HG03175 (cell line): ENCODE results near the gene LYRM4.

Source experiments
- ATAC-seq: cut with Tn5 transposase; IDR thresholded peaks from one replicate; pipeline ENCODE4 v1.9.1; 2021; ENCODE audit warnings: mild to moderate bottlenecking, moderate library complexity; ENCODE audit not compliant: unreplicated experiment

LYRM4 gene

DNA sequence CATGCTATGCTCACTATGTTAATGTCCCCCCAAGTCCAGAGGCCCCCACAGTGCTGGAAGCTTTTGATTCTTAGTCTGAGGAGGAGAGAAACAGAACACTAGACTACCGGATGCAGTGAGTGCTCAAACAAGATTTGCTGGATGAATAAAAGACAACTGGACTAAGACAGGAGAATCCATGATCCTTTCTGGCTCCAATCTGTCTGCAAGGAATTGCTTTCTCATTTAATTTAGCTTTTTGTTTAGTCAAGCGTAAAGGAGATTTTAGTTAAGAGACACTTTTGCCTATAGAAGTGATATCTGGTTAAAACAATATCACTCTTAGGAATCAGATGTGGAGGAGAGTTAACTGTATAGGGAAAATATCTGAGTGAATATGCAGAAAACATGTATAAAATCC is 13.5 kb downstream of the LYRM4 start:
- no peak for ATAC-seq

DNA sequence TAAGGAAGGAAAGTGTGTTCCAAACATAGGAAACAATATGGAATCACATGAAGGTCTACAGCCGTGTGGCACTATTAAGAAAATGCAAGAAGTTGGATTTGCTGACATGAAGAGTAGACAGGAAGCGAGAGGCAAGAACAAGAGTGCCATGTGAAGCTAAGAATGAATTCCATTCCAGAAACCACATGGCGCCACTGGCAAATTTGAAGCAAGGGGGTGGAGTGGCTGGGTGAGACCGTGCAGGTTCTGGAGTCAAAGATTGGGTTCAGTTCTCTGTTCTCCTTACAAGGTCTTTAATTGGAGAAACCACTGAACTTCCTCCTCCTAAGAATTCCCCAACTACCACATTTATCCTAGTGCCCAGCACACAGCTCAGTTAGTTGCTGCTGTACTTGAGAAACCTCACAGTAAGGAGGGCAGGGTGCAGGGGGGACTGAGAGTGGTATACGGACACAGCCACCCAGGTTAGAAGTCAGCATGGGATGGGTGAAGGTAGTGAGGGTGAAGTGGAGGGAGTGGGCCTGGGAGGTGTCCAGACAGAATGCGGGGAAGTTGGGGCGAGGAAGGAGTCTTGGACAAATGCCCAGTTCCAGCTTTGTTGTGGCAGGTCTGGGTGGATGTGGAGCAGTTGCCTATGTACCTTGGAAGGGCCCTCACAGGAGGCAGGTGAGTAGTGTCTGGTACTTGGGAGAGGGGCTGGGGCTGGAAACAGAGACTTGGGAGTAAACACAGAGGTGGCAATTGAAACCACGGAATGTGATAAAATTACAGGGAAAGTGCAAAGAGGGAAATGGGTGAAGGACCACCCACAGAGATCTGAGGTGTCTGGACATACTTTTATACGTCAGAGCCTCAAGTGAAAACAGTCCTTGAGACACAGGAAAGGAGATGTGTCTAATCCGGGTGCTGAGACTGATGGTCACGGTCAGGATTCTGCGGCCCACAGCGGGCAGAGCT is 14.3 kb downstream of the LYRM4 start:
- ATAC-seq, result no peak

DNA sequence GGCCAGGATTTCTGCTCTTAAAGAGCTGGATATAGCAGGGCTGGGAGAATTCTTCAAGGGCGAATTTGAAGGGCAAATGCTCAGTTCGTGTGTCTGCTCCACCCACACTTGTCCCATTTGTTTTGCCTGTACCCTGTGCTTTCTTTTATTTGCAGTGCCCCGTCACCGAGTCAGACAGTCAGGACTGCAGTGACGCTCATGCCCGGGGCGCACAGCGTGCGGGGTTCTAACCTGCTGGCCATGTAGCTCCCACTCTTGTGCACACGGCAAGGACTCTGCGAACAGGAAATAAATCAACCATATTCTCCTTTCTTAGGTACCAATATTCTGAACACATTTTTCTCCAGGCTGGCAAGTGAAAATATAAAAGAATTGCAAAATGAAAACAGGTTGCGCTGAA is 17.7 kb downstream of the LYRM4 start:
- ATAC-seq, result no peak

DNA sequence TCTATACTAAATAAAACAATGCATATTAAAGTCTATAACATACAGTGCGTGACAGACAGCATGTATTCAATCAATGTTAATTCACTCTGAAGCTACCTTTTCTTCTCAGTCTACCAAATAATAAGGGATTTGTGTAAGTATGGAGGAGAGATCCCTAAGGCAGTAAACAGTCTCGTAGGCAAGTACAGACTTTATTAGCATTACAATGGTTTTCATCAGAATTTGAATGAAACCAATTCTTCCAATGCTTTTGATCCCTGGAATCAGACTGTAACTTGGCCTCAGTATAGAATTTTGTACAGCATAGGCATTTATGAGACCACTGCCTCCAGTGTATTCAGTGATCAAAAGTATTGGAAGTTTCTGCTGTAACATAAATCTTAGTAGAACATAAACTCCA is 19.5 kb downstream of the LYRM4 start:
- no peak for ATAC-seq

DNA sequence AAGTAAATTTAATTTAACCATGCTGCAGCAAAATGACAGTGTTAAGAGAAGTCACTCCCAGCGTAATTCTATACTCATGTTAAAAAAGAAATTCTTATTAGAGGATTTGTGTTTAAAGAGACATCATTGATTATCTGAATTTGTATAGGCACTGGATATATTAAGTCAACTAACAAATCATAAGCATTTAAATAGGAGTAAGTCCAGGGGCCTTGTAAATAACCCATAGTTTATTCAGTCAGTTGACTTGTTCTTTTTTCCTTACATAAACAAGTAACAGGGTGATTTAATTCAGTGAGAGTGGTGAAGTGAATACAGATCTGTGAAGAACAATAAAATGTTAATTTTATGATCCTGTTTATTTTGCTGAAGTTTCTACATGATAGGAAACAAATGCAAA is 22.4 kb downstream of the LYRM4 start:
- no peak for ATAC-seq

DNA sequence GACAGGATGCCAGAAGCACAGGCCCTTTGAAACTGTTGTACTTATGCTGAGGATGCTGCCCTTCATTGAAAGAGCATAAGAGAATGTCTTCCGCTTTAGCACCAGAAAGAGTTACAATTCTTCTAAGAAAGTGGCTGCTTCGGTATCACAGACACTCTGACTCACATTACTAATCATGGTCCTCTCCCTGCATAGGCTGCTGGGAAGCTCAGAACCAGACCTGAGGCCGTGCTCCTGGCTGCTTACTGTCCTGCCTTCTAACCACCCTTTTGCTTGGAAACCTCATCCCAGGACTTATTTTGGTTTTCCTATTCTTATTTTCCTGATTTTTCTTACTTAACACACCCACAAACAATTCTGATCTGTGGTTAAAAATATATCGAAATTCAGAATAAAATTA is 22.9 kb downstream of the LYRM4 start:
- no peak for ATAC-seq

DNA sequence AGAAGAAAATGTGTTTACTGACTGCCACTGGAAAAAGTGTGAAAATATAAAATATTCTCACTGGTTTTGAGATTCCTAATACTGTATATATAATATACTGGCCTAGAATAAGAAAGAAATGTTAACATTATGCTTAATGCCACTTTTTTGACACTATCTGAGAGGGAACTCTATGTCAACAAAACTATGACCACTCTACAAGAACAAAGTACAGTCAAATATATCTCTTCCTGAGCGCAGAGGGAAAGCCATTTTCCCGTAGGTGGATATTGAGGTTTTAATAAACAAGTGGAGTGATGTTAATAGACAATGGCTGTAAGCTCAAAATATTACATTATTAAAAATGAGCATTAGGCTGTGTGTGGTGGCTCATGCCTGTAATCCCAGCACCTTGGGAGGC is 24.9 kb downstream of the LYRM4 start:
- ATAC-seq, result no peak

DNA sequence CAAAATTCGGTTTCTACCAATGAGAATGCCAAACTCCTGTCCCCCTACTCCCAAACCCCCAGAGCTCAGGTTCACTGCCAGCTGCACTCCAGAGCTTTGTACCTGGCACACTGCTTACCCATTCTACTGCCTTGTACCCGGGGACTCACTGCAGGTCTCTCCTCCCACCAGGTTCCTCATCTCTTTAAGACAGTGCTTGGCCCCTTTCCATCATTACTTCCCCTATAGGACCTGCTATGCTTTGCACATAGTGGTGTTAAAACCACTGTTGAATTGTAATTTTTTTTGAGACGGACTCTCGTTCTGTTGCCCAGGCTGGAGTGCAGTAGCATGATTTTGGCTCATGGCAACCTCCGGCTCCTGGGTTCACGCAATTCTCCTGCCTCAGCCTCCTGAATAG is 25.9 kb downstream of the LYRM4 start:
- ATAC-seq, result no peak

DNA sequence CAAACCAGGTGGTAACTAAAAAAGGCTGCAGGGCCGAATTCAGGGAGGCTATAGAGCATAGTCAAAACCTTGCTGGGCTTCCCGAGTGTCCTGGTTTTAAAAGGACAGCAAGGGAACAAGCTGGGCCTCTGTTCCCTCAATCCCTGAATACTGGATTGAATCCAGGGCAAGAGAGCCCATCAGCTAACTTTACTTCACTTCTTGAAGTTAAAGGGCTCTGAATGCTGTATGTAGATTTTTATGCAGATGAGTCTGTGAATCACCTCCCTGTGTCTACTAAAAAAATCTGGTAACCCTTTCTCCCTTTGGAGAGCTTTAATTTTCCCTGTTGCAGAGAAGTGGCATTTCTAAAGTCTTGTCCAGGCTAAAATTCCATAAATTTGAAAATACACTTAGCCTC is 29.5 kb downstream of the LYRM4 start:
- no peak for ATAC-seq

DNA sequence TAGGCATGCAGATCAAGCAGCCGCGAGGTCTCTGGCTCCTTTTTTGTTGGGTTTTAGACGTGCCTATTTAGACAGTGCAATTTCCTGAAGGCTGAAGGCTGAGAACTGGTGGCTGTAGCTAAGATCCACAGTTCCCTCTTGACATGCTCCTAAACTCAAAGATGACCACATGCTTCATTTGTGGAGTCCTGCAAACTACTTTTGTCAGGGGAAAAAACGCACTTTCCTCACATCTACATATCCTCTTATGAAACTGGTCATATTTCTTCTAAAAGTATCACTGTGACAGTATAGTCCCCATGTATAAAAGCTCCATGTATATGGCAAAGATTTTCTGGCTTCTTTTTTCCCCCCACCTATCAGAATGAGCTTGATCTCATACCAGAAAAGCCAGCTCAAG is 30.7 kb downstream of the LYRM4 start:
- no peak for ATAC-seq

DNA sequence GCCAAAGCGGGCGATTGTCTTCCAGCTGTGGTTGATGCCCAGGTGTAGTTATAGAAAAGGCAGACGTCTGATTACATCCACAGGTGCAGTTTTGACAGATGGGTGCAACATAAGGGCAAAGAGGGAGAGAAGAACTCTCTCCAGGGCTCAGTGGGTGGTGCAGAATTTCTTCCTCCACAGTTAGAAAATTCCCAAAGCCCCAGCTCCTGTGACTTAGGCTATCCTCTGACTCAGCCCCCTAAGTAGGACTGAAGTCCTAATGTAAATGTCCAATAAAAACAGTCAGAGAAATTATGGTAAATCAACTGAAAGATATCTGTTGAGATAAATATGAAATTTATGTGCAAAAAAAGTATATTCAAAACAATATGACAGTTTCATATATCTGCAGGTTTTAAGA is 31.4 kb downstream of the LYRM4 start:
- ATAC-seq, result no peak

DNA sequence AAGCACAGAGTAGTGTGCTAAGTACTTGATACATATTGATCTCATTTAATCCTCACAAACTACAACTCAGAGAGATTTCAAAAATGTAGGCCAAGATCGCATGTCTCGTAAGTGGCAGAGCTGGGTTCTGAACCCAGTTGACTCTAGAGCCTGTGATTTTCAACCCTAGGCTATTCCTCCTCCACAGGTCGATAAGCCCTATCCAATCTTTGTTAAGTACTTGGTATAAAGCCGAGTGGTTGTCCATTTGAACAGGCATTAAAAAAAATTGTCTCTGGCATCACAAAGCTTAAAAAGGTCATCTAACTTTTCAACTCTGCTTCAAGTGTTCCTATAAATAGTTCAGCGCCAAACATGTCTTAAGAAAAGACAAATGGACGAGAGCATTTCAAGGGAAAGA is 37.4 kb downstream of the LYRM4 start:
- no peak for ATAC-seq

DNA sequence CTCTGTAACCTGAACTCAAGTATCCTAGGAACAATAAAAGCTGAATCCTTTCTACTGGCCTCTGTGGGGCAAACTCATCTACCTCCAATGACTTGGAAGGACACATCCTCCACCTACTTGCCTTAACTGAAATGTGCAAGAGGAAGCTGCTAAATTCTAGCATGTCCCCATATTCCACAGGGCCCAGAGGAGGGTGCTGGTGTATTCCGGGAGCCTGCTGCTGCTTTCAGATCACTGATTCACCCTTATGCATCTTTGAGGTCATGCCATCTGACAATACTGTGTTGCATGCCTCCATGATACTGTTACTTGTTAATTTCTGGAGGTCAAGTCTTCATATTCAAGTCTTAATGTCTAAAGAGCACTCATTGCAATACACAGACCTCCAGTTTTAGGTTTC is 40.3 kb downstream of the LYRM4 start:
- ATAC-seq, result no peak

DNA sequence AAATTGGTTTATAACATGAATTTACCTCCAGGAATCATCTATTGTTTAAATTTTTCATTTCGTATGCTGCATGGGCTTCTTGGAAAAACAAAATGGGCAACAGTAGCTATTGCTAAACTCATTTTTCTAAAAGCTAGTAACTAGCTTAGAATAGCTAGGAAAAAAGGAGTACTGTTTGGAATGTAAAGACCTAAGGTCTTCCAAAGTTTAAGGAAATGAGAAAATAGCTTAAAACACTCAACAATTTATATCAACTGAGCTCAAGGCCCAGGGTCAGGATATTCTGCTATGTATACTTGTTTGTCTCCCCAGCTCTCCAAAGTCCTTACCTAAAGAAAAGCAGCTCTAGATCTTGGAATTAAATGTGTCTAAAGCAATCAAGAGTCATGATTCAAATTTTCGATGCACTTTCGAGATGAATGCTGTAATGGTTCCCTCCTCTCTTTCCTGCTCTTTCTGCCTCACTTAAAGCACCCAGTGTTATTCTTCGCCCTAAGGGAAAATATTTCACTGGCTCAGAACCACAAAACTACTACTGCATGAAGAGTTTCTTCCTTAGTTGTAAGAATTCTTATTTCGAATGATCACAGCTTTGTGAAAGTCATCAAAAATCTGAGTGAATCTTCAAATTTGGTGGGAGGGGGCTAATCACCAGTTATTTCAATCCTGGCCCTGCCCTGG is 41.6 kb downstream of the LYRM4 start:
- ATAC-seq, result no peak

DNA sequence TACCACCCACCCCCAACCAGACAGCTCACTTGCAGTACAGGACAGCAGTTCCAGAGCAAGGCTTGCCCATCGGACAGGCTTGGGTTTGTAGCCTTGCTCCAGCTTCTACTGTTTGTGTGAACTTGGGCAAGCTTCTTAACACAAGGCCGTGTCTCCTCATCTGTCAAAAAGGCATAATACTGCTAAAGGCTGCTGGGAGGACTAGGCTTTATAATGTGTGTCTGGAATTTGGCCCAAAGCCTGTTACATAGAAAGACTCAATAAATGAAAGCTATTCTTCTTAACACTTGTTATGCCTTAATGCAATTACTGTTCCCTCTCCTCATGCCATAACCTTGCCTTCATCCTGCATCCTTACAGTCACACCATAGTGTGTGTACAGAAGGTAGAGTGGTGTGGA is 43.4 kb downstream of the LYRM4 start:
- ATAC-seq, result no peak

DNA sequence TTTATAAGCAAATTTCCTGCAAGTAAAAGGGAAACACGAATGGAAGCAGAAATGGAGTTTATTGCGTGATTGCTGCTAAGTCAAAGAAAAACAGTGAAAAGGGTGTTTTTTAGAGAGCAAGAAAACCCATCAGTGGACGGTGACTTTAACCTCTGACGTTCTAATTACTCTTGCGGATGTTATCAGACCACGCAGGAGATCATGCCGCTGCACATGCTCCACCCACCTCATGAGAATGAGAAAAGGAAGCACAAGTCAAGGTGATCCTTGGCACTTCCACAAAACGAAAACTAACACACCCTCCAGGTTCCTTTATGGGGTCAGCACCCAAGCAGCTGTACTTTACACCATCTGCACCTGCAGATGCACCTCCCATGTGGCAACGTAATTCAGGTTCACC is 45.0 kb downstream of the LYRM4 start:
- no peak for ATAC-seq

DNA sequence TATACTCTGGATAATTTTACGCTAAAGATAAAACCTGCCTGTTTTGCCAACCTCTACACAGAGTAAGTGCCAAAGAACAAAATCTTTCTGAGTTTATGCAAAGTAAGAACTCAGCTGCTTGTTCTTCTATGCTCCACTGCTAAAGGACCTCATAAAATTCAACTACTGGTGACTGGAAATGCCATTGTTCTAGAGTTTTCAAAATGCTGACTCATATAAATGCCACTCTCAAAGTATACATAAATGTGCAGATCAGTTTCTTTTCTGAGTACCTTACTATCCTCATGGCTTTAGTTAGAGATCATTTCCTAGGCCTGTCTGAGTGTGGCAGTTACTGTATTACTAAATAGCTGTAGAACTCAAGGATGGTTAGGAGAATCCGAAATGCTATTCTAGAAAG is 45.6 kb downstream of the LYRM4 start:
- no peak for ATAC-seq

DNA sequence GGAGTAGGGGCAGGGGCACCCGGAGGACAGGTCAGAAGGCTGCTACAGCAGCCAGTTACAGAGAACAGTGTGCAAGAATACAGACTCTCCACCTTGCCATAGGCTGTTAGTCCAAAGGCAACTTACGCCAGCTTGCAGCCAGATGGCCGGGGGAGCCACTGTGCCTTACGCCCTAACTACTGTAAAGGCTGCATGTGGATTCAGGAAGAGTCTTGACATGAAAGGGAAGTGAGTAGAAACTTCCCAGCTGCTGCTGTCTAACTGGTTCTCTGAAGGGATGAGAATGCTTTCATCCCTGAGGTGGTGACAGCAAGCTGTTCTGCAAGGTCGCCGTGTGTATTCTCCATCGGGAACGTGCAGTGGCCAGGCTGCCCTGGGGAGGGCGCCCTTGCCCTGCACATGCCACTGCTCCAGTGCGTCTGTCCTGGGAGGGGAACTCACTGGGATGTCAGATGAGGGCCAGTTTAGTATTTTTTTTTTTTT is 46.1 kb downstream of the LYRM4 start:
- no peak for ATAC-seq

DNA sequence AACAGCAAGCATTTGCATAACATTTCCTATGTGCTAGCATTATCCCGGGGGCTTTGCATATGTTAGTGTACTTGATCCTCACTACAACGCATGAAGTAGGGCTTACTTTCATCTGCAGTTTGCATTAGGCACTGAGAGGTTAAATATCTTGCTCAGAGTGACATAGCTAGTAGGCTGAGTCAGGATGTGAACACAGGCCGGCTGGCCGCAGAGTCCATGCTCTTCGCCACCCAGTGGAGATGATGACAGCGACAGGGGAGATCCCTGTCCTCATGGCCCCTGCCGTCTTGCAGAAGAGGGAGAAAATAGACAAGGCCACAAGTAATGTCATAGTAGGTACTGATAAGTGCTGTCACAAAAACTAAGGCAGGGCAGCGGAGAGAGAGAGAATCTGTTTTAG is 46.9 kb downstream of the LYRM4 start:
- ATAC-seq, result no peak

DNA sequence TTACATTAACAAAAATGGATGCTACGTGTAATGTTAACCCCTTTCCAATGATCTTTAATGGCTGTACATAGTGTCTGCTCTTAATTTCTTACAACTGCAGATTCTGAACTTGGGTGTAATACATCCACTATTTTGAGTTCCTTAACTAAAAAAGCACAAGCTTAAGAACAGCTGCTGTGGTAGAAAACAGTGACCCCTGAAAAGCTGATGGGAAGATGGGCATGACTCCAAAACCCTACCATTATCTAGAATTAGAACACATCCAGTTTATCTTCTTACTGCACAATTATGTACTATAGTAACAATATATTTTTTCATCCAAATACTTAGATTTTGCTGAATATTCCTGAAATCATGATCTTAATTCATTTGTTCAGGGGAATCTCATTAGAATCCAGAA is 49.3 kb downstream of the LYRM4 start:
- no peak for ATAC-seq

DNA sequence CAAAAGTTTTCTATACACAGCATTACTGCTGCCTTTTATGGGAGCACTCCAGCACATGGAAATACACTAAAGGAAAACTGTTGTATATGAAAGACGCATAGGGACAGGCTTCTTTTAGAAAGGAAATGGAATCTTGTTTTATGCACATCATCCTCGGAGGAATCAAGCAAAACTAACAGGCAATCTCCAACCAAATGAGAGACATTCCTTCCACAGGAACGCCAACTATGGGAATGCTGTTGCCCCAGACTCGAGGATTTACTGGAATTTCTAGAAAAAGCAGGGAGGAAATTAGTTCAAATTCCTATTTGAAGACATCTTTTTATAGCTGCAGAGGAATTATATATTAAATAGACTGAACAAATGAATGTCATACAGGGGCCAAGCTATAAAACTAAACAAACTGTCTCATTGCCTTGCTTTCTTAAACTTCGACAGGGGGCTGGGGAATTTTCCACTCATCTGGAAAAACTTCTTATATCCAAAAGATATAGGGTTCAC is 52.2 kb downstream of the LYRM4 start:
- no peak for ATAC-seq

DNA sequence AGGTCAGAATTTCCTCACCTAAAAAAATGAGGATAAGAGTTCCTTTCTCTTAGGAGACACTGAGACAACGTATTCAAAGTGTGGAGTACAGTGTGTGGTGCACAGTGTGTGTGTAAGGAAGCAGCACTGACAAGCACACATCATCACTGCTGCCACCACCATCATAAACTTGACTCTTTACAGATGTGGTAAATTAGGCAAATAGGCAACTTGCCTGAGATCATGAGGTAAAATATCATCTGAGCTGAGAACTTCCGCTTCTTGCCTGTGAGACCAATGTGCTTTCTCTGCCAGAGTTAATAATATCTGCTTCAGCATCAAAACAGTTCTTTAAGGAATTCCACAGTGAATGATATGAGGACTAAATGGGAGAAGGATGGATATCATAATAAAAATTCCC is 52.7 kb downstream of the LYRM4 start:
- no peak for ATAC-seq
